ENCODE measurements around the gene PDE8B.

Gene PDE8B

GRCh38 chr5:77295863-77296378 lies 85.4 kb downstream of the PDE8B start:
- DNase-seq = no peak

- no peak for DNase-seq
Measured at GRCh38 chr5:77298146-77298545, 87.7 kb downstream of the PDE8B start.

DNA sequence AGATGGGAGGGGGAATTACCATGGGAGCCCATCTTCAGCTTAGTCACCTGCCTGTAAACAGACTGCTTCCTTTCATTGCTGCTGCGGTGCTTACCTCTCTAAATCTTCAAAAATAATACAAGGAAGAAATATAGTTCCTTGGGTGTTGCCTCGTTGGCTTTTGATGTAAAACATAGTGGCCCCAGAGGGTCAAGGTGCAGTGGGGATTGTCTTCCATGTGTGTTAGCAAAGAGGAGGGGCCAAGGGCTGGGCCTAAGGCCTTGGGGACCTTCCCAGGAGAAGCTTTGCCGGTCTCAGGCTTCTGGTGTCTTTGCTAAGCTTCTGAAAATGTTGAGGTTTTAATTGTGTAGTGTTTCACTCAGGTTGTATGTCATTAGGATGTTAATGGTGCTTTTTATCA lies 90.0 kb downstream of the PDE8B start:
- no peak for DNase-seq

GRCh38 chr5:77301447-77301883 lies 91.0 kb downstream of the PDE8B start:
- no peak for DNase-seq

DNA sequence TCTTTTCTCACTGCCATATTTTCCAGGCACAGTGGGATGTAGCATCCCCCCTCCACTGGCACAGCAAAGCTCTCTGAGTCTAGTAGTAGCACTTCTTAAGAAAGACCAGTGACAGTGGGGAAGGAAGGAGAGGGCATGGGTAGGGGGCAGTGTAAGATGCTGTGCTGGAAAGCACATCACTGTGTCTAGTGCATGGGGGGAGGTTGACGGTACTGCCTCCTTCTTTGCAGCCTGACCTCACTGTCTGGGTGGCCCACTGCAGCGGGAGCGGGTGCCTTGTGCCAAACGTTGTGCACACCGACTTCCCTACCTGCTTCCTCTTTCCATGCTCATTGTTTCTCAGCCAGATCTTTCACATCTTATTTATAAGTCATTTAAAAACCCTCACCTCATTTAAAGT lies 91.8 kb downstream of the PDE8B start:
- no peak for DNase-seq

GRCh38 chr5:77302653-77303052 lies 92.2 kb downstream of the PDE8B start:
- no peak for DNase-seq

DNA sequence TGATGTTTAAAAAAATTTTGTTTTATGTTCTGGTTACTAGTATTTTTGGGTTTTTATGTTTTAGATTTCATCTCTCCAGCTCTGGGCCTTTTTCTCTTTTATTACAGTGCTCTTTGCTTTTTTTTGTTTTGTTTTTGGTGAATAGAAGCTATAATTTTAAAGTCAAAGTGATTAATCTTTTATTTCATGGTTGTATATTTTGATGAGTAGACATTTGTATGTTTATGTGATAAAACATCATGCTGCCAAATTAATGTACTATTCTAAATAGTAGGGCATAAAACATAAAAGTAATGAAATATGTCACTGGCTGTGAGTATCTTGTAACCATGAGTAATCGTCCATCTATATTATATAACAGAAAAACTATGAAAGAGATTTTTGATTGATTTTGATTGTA lies 93.9 kb downstream of the PDE8B start:
- DNase-seq = no peak

DNA sequence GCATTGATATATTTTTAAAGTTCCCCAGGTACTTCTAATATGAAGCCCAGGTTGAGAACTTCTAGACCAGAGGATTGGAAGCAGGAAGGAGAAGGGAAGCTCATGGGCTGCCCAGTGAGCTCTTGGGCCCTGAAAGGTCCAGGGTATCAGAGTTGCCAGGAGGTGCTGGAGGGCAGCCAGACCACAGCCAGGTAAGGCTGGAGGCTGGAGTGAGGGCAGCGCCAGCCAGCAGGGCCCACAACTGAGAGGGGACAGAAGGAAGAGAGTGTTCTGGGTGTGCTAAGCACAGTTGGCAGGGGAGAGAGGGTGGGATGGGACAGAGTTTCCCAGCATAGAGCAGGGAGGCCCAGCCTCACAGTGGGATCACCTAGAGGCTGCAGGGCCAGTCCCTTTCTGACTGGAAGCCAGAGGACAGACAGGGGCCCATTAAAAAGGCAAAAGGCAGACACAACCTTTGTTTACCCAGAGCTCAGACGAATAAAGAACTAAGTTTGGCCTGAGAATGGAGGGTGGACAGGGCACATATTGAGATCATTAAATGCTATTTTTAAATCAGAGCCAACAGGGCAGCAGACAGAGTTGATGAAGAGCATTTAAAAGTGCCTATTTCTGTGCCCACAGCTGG lies 94.9 kb downstream of the PDE8B start:
- no peak for DNase-seq

DNA sequence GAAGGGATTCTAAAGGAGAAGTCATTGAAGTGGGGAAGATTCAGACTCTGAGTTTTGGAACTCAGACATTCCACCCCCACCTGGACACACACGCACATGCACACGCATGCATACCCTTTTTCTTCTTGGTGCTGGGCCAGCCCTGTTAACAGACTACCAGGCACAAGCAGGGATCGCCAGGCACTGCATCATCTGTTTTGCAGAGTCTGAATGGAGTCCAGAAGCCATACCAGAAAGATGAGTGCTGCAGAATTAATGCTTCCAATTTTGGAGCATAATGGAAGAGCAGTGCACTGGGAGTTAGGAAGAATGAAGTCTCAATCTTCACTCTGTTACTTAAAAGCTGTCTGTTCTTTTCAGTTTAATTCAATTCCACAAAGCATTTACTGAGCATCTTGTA lies 95.5 kb downstream of the PDE8B start:
- no peak for DNase-seq

GRCh38 chr5:77306531-77306930 lies 96.1 kb downstream of the PDE8B start:
- DNase-seq = no peak

DNA sequence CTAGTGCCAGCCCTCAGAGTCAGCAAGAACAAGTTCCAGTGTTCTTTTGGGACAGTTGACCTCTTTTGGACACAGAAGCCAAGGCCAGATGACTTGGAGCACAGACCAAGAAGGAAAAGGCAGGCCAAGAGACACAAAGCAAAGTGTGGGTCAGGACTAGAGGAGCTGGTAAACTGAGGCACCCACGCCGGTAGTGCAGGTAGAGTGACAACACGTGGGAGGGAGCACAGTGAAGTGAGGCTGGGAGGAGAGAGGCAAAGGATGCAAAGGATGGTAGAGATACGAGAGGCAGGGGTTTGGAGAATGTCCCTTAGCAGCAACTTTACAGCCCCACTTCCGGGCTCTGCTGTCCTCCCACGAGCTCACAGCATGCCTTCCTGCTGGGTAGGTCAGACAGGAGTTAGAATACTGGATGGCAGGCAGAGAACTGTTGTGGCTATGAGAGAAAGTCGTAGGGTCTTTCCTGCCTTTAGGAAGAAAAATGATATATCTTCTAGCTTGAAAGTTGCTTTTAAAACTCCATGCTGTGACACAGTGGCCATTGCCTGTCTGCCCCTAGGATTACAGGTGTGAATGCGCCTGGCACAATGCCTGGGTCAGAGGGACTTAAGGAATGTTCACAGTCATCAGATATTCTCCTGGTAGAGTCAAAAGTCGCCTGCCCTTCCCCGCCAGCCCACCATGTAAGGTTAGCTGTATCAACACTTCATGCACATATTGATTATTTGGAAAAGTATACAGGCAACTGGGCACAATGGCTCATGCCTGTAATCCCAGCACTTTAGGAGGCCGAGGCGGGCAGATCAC lies 97.9 kb downstream of the PDE8B start:
- DNase-seq = no peak

- no peak for DNase-seq
Measured at GRCh38 chr5:77309140-77309539, 98.7 kb downstream of the PDE8B start.

- DNase-seq = no peak
Measured at GRCh38 chr5:77310494-77311213, 100.2 kb downstream of the PDE8B start.

DNA sequence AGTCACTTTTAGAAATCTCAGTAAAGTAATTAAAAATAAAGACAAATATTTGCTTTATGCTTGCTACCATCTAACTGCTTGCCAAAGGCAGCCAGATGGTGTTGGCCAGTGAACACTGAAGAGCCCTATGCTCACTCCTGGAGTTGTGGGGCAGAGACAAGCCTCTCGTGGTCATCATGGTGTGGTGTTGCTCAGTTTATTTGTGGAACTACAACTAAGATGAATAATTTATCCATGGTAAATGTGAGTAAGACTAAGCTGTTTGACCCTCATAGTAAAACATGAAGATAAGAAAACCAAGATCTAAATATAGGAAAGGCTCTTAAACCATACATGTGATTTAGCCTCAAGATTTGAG lies 100.7 kb downstream of the PDE8B start:
- DNase-seq = no peak

DNA sequence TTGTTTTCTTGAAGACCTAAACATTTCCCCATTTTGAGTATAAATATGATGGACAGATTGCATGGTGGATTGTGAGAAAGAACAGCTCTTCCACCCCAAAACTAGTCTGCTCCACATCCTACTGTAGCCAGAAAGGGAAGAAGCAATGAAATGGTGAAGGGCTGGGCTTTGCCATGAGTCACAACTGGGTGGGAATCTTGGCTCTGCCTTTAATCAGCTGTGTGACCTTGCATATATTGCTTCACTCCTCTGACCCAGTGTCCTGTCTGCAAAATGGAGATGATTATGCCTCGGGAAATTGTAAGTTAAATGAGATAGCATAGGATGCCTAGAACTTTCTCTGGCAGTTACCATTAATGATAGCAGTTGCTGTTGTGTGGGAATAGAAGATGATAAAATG lies 101.9 kb downstream of the PDE8B start:
- no peak for DNase-seq

GRCh38 chr5:77316871-77317661 lies 106.6 kb downstream of the PDE8B start:
- no peak for DNase-seq

- DNase-seq = no peak
Measured at GRCh38 chr5:77318060-77318459, 107.6 kb downstream of the PDE8B start.

DNA sequence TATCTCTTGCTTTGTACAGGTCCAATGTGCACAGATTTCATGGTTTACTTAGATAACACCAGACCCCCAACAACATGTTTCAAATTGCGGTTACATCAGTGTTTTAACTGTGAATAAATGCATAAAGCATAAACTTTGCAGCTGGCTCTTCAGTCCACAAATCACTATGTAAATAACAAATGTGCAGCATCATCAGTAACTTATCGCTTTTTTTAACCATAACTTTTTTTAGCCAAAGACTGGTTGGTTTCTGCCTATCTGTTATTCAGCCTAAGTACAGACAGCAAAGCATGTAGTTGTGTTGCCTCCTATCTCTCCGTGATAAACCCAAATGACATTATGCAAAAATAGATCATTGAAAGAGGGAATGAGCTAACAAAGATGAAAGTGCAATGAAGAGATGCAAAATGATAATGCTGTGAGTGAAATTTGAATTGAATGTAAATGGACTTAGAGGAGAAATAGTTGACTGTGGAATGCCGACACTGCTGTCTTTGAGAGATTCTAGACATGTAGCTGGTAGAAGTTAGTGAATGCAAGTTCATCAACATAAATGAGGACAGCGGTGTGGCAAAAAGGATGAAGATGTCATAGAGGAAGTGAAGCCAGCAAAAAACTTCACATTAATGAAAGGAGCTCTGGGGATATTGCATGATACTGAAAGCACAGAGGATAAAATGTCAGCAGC lies 108.8 kb downstream of the PDE8B start:
- DNase-seq = no peak

DNA sequence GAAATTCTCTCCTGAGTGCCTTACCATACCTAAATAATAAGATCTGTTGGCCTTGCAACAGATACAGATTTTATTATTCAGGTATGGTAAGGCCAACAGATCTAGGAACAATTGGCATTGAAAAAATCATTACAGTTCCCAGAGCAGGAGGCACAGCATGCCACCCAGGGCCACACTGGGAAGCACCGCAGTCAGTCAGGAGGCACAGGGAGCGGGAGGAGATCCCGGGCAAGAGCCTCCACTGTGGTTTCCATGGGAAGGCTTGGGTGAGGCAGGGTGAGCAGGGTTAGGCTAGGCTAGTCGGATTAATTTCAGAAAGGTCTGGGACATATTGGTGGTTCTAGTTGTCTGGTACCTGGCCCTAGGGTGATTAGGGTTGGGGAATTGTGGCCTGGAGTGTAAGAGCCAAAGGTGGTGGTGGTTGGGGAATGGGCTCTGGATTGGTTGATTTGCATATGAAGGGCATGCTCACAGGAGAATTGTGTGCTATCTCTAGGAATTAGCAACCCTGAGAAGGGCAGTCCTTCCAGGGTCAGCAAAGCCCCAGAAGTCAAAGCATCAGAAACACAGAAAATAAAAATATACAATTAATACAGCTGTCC lies 111.4 kb downstream of the PDE8B start:
- no peak for DNase-seq

GRCh38 chr5:77322406-77322805 lies 111.9 kb downstream of the PDE8B start:
- DNase-seq = no peak

GRCh38 chr5:77325921-77326541 lies 115.6 kb downstream of the PDE8B start:
- DNase-seq = no peak
